Left hindlimb (tissue), 1 donor: Measurements from ENCODE around the gene CFP.
A peak's percentile ranks its signal among the peaks of the same experiment; 100 is the strongest.

Source experiments
- DNase-seq: peaks from one replicate; pipeline ENCODE4 v3.0.0-alpha.2; 2018

The CFP gene

GRCh38 chrX:47573341-47574075 is 56.2 kb downstream of the CFP start:
- DNase-seq, result peak; percentile 81
